GM12874 (cell line): ENCODE measurements around the gene RFPL4A.

ENCODE experiments used
- TF ChIP-seq, protein P1 (sequence below): IDR thresholded peaks from 2 replicates; pipeline ENCODE4 v1.5.1; 2011; ENCODE audit warnings: low read depth, mild to moderate bottlenecking, control low read depth, low read length, moderate library complexity; ENCODE audit not compliant: insufficient read depth

The RFPL4A gene

DNA sequence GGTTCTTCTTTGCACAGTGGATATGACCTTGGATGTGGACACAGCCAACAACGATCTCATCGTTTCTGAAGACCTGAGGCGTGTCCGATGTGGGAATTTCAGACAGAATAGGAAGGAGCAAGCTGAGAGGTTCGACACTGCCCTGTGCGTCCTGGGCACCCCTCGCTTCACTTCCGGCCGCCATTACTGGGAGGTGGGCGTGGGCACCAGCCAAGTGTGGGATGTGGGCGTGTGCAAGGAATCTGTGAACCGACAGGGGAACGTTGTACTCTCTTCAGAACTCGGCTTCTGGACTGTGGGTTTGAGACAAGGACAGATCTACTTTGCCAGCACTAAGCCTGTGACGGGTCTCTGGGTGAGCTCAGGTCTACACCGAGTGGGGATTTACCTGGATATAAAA is 19.4 kb downstream of the RFPL4A start:
- TF ChIP-seq, protein P1, sequence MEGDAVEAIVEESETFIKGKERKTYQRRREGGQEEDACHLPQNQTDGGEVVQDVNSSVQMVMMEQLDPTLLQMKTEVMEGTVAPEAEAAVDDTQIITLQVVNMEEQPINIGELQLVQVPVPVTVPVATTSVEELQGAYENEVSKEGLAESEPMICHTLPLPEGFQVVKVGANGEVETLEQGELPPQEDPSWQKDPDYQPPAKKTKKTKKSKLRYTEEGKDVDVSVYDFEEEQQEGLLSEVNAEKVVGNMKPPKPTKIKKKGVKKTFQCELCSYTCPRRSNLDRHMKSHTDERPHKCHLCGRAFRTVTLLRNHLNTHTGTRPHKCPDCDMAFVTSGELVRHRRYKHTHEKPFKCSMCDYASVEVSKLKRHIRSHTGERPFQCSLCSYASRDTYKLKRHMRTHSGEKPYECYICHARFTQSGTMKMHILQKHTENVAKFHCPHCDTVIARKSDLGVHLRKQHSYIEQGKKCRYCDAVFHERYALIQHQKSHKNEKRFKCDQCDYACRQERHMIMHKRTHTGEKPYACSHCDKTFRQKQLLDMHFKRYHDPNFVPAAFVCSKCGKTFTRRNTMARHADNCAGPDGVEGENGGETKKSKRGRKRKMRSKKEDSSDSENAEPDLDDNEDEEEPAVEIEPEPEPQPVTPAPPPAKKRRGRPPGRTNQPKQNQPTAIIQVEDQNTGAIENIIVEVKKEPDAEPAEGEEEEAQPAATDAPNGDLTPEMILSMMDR, result no peak

DNA sequence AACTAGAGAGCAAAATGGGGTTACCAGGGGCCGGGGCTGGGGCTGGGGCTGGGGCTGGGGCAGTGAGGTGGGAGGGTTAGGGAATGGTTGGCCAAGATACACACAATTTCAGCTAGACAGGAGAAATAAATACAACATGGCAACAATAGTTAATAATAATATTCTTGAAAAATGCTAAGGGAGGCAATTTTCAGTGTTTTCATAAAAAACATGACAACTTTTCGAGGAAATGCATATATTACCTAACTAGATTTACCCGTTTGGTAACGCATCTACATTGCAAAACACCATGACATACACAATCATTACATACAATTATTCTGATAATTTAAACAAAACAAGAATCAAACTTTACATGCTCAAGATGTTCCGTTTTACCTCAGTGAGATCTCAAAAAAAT is 22.2 kb downstream of the RFPL4A start:
- TF ChIP-seq, protein P1, result no peak

DNA sequence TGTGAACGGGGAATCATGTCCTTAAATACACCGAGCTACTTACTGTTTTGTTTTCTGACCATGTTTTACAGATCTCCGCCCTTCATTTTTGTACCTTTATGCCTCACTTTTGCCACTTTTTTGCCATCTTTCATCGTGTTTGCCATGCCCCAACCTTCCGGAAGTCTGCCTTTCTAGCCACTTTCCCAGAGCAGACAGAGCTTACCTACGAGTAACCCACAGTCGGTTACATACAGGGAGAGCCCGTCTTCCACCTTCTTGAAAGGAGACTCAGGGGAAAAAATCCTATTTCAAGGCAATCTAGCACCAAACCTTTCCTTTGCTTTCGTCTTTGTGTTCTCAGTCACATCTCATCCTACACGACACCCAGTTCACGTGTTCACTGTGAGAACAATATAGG is 36.1 kb downstream of the RFPL4A start:
- TF ChIP-seq, protein P1, result no peak

- TF ChIP-seq, protein P1, result no peak
Observed at GRCh38 chr19:55801416-55801815, 42.5 kb downstream of the RFPL4A start.

DNA sequence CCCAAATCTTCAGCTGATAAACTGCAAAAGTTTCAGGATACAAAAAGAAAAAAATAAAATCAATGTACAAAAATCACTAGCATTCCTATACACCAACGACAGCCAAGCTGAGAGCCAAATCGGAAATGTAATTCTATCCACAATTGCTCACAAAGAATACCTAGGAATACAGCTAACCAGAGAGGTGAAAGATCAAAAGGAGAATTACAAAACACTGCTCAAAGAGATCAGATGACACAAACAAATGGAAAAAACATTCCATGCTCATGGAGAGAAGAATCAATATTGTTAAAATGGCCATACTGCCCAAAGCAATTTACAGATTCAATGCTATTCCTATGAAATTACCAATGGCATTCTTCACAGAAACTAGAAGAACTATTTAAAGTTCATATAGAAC is 43.4 kb downstream of the RFPL4A start:
- TF ChIP-seq, protein P1, result no peak

DNA sequence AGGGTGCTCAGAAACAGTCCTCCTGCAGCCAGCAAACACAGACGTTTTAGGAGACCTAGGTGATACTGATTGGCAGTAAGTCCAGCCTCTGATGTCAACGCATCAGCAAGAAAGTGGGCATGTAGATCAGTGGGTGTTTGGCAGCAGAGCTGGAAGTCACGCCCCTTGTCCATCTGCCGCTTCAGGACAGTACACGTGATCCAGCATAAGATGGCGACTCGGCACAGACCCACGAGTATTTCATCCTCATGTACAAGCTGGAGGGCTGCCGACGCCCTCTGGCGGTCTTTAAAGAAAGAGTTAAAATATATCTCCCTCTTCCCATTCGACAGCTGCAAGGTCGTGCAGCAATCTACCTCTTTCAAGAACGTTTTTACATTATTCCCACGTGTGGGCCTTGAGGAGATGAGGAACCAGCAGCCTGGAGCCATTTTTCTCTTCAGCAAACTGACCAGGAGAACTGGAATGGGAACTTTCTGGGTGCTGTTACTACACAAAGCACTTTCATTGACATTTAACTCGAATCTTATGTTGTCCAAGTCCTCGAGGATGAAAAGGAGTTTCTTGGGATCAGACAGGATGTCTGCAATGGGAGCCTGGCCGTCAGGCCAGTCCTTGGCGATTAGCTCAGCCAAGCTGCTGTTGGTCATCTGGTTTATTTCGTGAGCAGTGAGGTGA is 50.6 kb downstream of the RFPL4A start:
- TF ChIP-seq, protein P1, result peak; percentile 39; the same call in 1 of the 2 replicates

DNA sequence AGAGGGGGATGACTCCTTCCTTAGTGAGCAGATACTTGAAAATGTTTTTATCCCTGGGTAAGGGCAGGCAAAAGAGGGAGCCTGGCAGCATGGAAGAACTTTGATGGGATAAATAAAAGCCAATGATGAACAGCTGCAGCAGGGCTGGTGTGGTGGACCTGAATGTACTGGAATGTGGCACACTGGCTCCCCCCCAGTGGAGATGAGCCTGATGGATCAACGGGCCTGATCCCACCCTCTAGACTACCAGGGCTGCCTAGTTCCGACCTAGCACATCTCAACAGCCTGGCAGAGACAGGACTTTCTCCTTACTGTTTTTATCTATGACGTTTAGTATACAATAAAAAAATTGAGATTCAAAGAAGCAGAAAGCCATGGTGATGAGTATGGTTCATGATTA is 52.4 kb downstream of the RFPL4A start:
- TF ChIP-seq, protein P1, result no peak
